Measurements from ENCODE around the gene CAMKMT.

CAMKMT gene

GRCh38 chr2:44361330-44362206 is at the start of gene CAMKMT, which contains the start of gene PREPL:
TSS of gene CAMKMT (plus strand) at chr2:44361947.
TSS of gene PREPL (minus strand) at chr2:44361494. CDS start at chr2:44346342, 15,152 bp downstream.
- Histone ChIP-seq H3K9me3 (ENCODE audit: control insufficient read depth, insufficient read depth, low read depth, low read length) (no peaks in the 10 kb centered on the region), H3K4me1 (ENCODE audit: control insufficient read depth, insufficient read depth, low read length) (peaks cover 4% of the 10 kb centered on the region), H3K27me3 (ENCODE audit: control insufficient read depth, insufficient read depth, low read length) (no peaks in the 10 kb centered on the region), H3K36me3 (ENCODE audit: control insufficient read depth, insufficient read depth, low read length) (no peaks in the 10 kb centered on the region), H3K27ac (ENCODE audit: low read depth, low read length) (peak within 1 kb of the TSS; percentile 98), H3K9ac (ENCODE audit: low read length) (peak within 1 kb of the TSS; percentile 93), H3K4me3 (ENCODE audit: low read depth, low read length) (peak within 1 kb of the TSS; percentile 81)

GRCh38 chr2:44314362-44314761 is 47.4 kb upstream of the CAMKMT start:
- peaks cover 33% of the 10 kb centered on the region for H3K36me3 ChIP-seq (ENCODE audit: control insufficient read depth, insufficient read depth, low read length)
- no peak overlapping the region for H3K9ac ChIP-seq (ENCODE audit: low read length)
- no peaks in the 10 kb centered on the region for H3K27me3 ChIP-seq (ENCODE audit: control insufficient read depth, insufficient read depth, low read length)
- H3K9me3 ChIP-seq (ENCODE audit: control insufficient read depth, insufficient read depth, low read depth, low read length), result peaks cover 30% of the 10 kb centered on the region
- no peak overlapping the region for H3K27ac ChIP-seq (ENCODE audit: low read depth, low read length)
- no peak overlapping the region for H3K4me3 ChIP-seq (ENCODE audit: low read depth, low read length)
- no peaks in the 10 kb centered on the region for H3K4me1 ChIP-seq (ENCODE audit: control insufficient read depth, insufficient read depth, low read length)

GRCh38 chr2:44315945-44316344 is 45.8 kb upstream of the CAMKMT start:
- H3K4me1 ChIP-seq (ENCODE audit: control insufficient read depth, insufficient read depth, low read length), result no peaks in the 10 kb centered on the region
- no peaks in the 10 kb centered on the region for H3K27me3 ChIP-seq (ENCODE audit: control insufficient read depth, insufficient read depth, low read length)
- no peak overlapping the region for H3K9ac ChIP-seq (ENCODE audit: low read length)
- peaks cover 48% of the 10 kb centered on the region for H3K36me3 ChIP-seq (ENCODE audit: control insufficient read depth, insufficient read depth, low read length)
- H3K27ac ChIP-seq (ENCODE audit: low read depth, low read length), result no peak overlapping the region
- H3K4me3 ChIP-seq (ENCODE audit: low read depth, low read length), result no peak overlapping the region
- H3K9me3 ChIP-seq (ENCODE audit: control insufficient read depth, insufficient read depth, low read depth, low read length), result peaks cover 14% of the 10 kb centered on the region

GRCh38 chr2:44320832-44321231 is 40.9 kb upstream of the CAMKMT start:
- Histone ChIP-seq H3K9me3 (ENCODE audit: control insufficient read depth, insufficient read depth, low read depth, low read length) (no peaks in the 10 kb centered on the region), H3K4me3 (ENCODE audit: low read depth, low read length) (no peak overlapping the region), H3K27ac (ENCODE audit: low read depth, low read length) (no peak overlapping the region), H3K4me1 (ENCODE audit: control insufficient read depth, insufficient read depth, low read length) (peaks cover 5% of the 10 kb centered on the region; the same call in 1 of the 2 replicates), H3K36me3 (ENCODE audit: control insufficient read depth, insufficient read depth, low read length) (peaks cover 50% of the 10 kb centered on the region), H3K27me3 (ENCODE audit: control insufficient read depth, insufficient read depth, low read length) (no peaks in the 10 kb centered on the region), H3K9ac (ENCODE audit: low read length) (no peak overlapping the region)

- Histone ChIP-seq H3K36me3 (ENCODE audit: control insufficient read depth, insufficient read depth, low read length) (peaks cover 50% of the 10 kb centered on the region), H3K4me1 (ENCODE audit: control insufficient read depth, insufficient read depth, low read length) (peaks cover 5% of the 10 kb centered on the region; the same call in 1 of the 2 replicates), H3K27me3 (ENCODE audit: control insufficient read depth, insufficient read depth, low read length) (no peaks in the 10 kb centered on the region), H3K9ac (ENCODE audit: low read length) (no peak overlapping the region), H3K27ac (ENCODE audit: low read depth, low read length) (no peak overlapping the region), H3K9me3 (ENCODE audit: control insufficient read depth, insufficient read depth, low read depth, low read length) (no peaks in the 10 kb centered on the region), H3K4me3 (ENCODE audit: low read depth, low read length) (no peak overlapping the region)
These were observed 40.4 kb upstream of the CAMKMT start for GRCh38 chr2:44321360-44321759.

- Histone ChIP-seq H3K27me3 (ENCODE audit: control insufficient read depth, insufficient read depth, low read length) (no peaks in the 10 kb centered on the region), H3K9ac (ENCODE audit: low read length) (no peak overlapping the region), H3K4me3 (ENCODE audit: low read depth, low read length) (no peak overlapping the region), H3K27ac (ENCODE audit: low read depth, low read length) (no peak overlapping the region), H3K36me3 (ENCODE audit: control insufficient read depth, insufficient read depth, low read length) (peaks cover 59% of the 10 kb centered on the region), H3K4me1 (ENCODE audit: control insufficient read depth, insufficient read depth, low read length) (peaks cover 5% of the 10 kb centered on the region; the same call in 1 of the 2 replicates), H3K9me3 (ENCODE audit: control insufficient read depth, insufficient read depth, low read depth, low read length) (no peaks in the 10 kb centered on the region)
These were observed 36.7 kb upstream of the CAMKMT start for GRCh38 chr2:44324971-44325426.

GRCh38 chr2:44325897-44326296 is 35.9 kb upstream of the CAMKMT start:
- Histone ChIP-seq H3K27me3 (ENCODE audit: control insufficient read depth, insufficient read depth, low read length) (no peaks in the 10 kb centered on the region), H3K4me1 (ENCODE audit: control insufficient read depth, insufficient read depth, low read length) (peaks cover 5% of the 10 kb centered on the region; the same call in 1 of the 2 replicates), H3K36me3 (ENCODE audit: control insufficient read depth, insufficient read depth, low read length) (peaks cover 54% of the 10 kb centered on the region), H3K27ac (ENCODE audit: low read depth, low read length) (no peak overlapping the region), H3K9me3 (ENCODE audit: control insufficient read depth, insufficient read depth, low read depth, low read length) (no peaks in the 10 kb centered on the region), H3K4me3 (ENCODE audit: low read depth, low read length) (no peak overlapping the region), H3K9ac (ENCODE audit: low read length) (no peak overlapping the region)

GRCh38 chr2:44326548-44327264 is 35.0 kb upstream of the CAMKMT start:
- Histone ChIP-seq H3K9ac (ENCODE audit: low read length) (no peak overlapping the region), H3K4me1 (ENCODE audit: control insufficient read depth, insufficient read depth, low read length) (peaks cover 5% of the 10 kb centered on the region; the same call in 1 of the 2 replicates), H3K36me3 (ENCODE audit: control insufficient read depth, insufficient read depth, low read length) (peaks cover 50% of the 10 kb centered on the region), H3K4me3 (ENCODE audit: low read depth, low read length) (no peak overlapping the region), H3K27me3 (ENCODE audit: control insufficient read depth, insufficient read depth, low read length) (no peaks in the 10 kb centered on the region), H3K27ac (ENCODE audit: low read depth, low read length) (no peak overlapping the region), H3K9me3 (ENCODE audit: control insufficient read depth, insufficient read depth, low read depth, low read length) (no peaks in the 10 kb centered on the region)

- Histone ChIP-seq H3K4me3 (ENCODE audit: low read depth, low read length) (no peak overlapping the region), H3K9ac (ENCODE audit: low read length) (no peak overlapping the region), H3K27ac (ENCODE audit: low read depth, low read length) (no peak overlapping the region), H3K9me3 (ENCODE audit: control insufficient read depth, insufficient read depth, low read depth, low read length) (no peaks in the 10 kb centered on the region), H3K36me3 (ENCODE audit: control insufficient read depth, insufficient read depth, low read length) (peaks cover 41% of the 10 kb centered on the region), H3K4me1 (ENCODE audit: control insufficient read depth, insufficient read depth, low read length) (peaks cover 5% of the 10 kb centered on the region; the same call in 1 of the 2 replicates), H3K27me3 (ENCODE audit: control insufficient read depth, insufficient read depth, low read length) (no peaks in the 10 kb centered on the region)
These were observed 33.0 kb upstream of the CAMKMT start for GRCh38 chr2:44328750-44329149.

GRCh38 chr2:44329343-44329742 is 32.4 kb upstream of the CAMKMT start:
- no peaks in the 10 kb centered on the region for H3K27me3 ChIP-seq (ENCODE audit: control insufficient read depth, insufficient read depth, low read length)
- no peaks in the 10 kb centered on the region for H3K9me3 ChIP-seq (ENCODE audit: control insufficient read depth, insufficient read depth, low read depth, low read length)
- peaks cover 5% of the 10 kb centered on the region; the same call in 1 of the 2 replicates for H3K4me1 ChIP-seq (ENCODE audit: control insufficient read depth, insufficient read depth, low read length)
- H3K36me3 ChIP-seq (ENCODE audit: control insufficient read depth, insufficient read depth, low read length), result peaks cover 37% of the 10 kb centered on the region
- no peak overlapping the region for H3K9ac ChIP-seq (ENCODE audit: low read length)
- no peak overlapping the region for H3K27ac ChIP-seq (ENCODE audit: low read depth, low read length)
- no peak overlapping the region for H3K4me3 ChIP-seq (ENCODE audit: low read depth, low read length)

- H3K4me1 ChIP-seq (ENCODE audit: control insufficient read depth, insufficient read depth, low read length), result no peaks in the 10 kb centered on the region
- H3K36me3 ChIP-seq (ENCODE audit: control insufficient read depth, insufficient read depth, low read length), result peaks cover 37% of the 10 kb centered on the region
- H3K27me3 ChIP-seq (ENCODE audit: control insufficient read depth, insufficient read depth, low read length), result no peaks in the 10 kb centered on the region
- H3K9me3 ChIP-seq (ENCODE audit: control insufficient read depth, insufficient read depth, low read depth, low read length), result no peaks in the 10 kb centered on the region
- H3K27ac ChIP-seq (ENCODE audit: low read depth, low read length), result no peak overlapping the region
- no peak overlapping the region for H3K9ac ChIP-seq (ENCODE audit: low read length)
- H3K4me3 ChIP-seq (ENCODE audit: low read depth, low read length), result no peak overlapping the region
These were observed 30.9 kb upstream of the CAMKMT start for GRCh38 chr2:44330801-44331200.
